BE2C (cell line): ENCODE results near the gene SCAMP2.

Source experiments
- DNase-seq: peaks from one replicate; pipeline ENCODE4 v3.0.0-alpha.2; 2020
- H3K27me3 ChIP-seq: fragments of 250-450 bp; sonication (Bioruptor Pico); 2 replicates; pipeline ENCODE4 v1.5.1; 2020; ENCODE audit warnings: mild to moderate bottlenecking
- H3K36me3 ChIP-seq: fragments of 250-450 bp; sonication (Bioruptor Pico); 2 replicates; pipeline ENCODE4 v1.5.1; 2020; ENCODE audit warnings: mild to moderate bottlenecking
- H3K4me1 ChIP-seq: fragments of 250-450 bp; sonication (Bioruptor Pico); 2 replicates; pipeline ENCODE4 v1.5.1; 2020
- H3K4me3 ChIP-seq: 2 replicates; pipeline ENCODE4 v1.5.1; 2011; ENCODE audit warnings: low read depth, low read length
- H3K9me3 ChIP-seq: fragments of 250-450 bp; sonication (Bioruptor Pico); 2 replicates; pipeline ENCODE4 v1.5.1; 2020
- TF ChIP-seq, protein P1 (sequence below): IDR thresholded peaks from 2 replicates; pipeline ENCODE4 v1.5.1; 2012; ENCODE audit warnings: mild to moderate bottlenecking, low read depth, low read length

Gene SCAMP2

GRCh38 chr15:74837482-74838136 lies 35.6 kb downstream of the SCAMP2 start:
- TF ChIP-seq, protein P1, sequence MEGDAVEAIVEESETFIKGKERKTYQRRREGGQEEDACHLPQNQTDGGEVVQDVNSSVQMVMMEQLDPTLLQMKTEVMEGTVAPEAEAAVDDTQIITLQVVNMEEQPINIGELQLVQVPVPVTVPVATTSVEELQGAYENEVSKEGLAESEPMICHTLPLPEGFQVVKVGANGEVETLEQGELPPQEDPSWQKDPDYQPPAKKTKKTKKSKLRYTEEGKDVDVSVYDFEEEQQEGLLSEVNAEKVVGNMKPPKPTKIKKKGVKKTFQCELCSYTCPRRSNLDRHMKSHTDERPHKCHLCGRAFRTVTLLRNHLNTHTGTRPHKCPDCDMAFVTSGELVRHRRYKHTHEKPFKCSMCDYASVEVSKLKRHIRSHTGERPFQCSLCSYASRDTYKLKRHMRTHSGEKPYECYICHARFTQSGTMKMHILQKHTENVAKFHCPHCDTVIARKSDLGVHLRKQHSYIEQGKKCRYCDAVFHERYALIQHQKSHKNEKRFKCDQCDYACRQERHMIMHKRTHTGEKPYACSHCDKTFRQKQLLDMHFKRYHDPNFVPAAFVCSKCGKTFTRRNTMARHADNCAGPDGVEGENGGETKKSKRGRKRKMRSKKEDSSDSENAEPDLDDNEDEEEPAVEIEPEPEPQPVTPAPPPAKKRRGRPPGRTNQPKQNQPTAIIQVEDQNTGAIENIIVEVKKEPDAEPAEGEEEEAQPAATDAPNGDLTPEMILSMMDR, result 0 out of 2 replicates have a peak, but pooled peaks have one; percentile 6
- Histone ChIP-seq H3K36me3 (no peaks in the 10 kb centered on the region; the same call in none of the 2 replicates), H3K4me1 (peaks cover 10% of the 10 kb centered on the region), H3K27me3 (no peaks in the 10 kb centered on the region), H3K4me3 (no peak overlapping the region), H3K9me3 (no peaks in the 10 kb centered on the region)
- DNase-seq, result peak; percentile 19

- H3K9me3 ChIP-seq, result no peaks in the 10 kb centered on the region
- peaks cover 17% of the 10 kb centered on the region for H3K4me1 ChIP-seq
- no peak for DNase-seq
- TF ChIP-seq, protein P1, result no peak
- H3K36me3 ChIP-seq, result no peaks in the 10 kb centered on the region; the same call in none of the 2 replicates
- no peaks in the 10 kb centered on the region for H3K27me3 ChIP-seq
- no peak overlapping the region for H3K4me3 ChIP-seq
Measured at GRCh38 chr15:74836846-74837245, 36.3 kb downstream of the SCAMP2 start.

GRCh38 chr15:74835312-74835823 lies 37.8 kb downstream of the SCAMP2 start:
- Histone ChIP-seq H3K4me3 (no peak overlapping the region), H3K36me3 (no peaks in the 10 kb centered on the region; the same call in none of the 2 replicates), H3K4me1 (peaks cover 20% of the 10 kb centered on the region), H3K9me3 (no peaks in the 10 kb centered on the region), H3K27me3 (no peaks in the 10 kb centered on the region)
- DNase-seq, result peak; percentile 86
- TF ChIP-seq, protein P1, result peak; percentile 98

- TF ChIP-seq, protein P1, result no peak
- peak; percentile 12 for DNase-seq
- Histone ChIP-seq H3K36me3 (no peaks in the 10 kb centered on the region; the same call in 1 of the 2 replicates), H3K4me1 (peaks cover 20% of the 10 kb centered on the region), H3K27me3 (no peaks in the 10 kb centered on the region), H3K9me3 (no peaks in the 10 kb centered on the region), H3K4me3 (no peak overlapping the region)
Measured at GRCh38 chr15:74833376-74834107, 39.6 kb downstream of the SCAMP2 start.

- TF ChIP-seq, protein P1, result no peak
- DNase-seq, result no peak
Measured at GRCh38 chr15:74832826-74833225, 40.3 kb downstream of the SCAMP2 start.

More at GRCh38 chr15:74832826-74833225, 40.3 kb downstream of the SCAMP2 start:
- peaks cover 20% of the 10 kb centered on the region for H3K4me1 ChIP-seq
- H3K27me3 ChIP-seq, result no peaks in the 10 kb centered on the region
- no peaks in the 10 kb centered on the region; the same call in 1 of the 2 replicates for H3K36me3 ChIP-seq
- no peaks in the 10 kb centered on the region for H3K9me3 ChIP-seq
- H3K4me3 ChIP-seq, result no peak overlapping the region
